Fibroblast of skin of right biceps (primary cell): ENCODE measurements around the gene TATDN3.
"Not testable (repeated sequence)": the region's sequence is repeated elsewhere in the genome, so short reads cannot be mapped to it uniquely, and the experiment has no call there.

ENCODE experiments used
- DNase-seq: peaks from one replicate; pipeline ENCODE4 v3.0.0-alpha.2; 2013

The TATDN3 gene

GRCh38 chr1:212777151-212777550 lies 14.5 kb upstream of the TATDN3 start:
- no peak for DNase-seq

DNA sequence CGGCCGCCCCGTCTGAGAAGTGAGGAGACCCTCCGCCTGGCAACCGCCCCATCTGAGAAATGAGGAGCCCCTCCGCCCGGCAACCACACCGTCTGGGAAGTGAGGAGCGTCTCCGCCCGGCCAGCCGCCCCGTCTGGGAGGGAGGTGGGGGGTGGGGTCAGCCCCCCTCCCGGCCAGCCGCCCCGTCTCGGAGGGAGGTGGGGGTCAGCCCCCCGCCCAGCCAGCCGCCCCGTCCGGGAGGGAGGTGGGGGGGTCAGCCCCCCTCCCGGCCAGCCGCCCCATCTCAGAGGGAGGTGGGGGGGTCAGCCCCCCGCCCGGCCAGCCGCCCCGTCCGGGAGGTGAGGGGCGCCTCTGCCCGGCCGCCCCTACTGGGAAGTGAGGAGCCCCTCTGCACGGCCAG lies 12.6 kb upstream of the TATDN3 start:
- not testable (repeated sequence) for DNase-seq

GRCh38 chr1:212780759-212781158 lies 10.9 kb upstream of the TATDN3 start:
- no peak for DNase-seq

GRCh38 chr1:212781225-212781624 lies 10.5 kb upstream of the TATDN3 start:
- no peak for DNase-seq

GRCh38 chr1:212782422-212783154 lies 9.1 kb upstream of the TATDN3 start:
- DNase-seq, result peak; percentile 33

GRCh38 chr1:212783976-212784375 lies 7.7 kb upstream of the TATDN3 start:
- DNase-seq, result no peak

- no peak for DNase-seq
Measured at GRCh38 chr1:212785871-212786270, 5.8 kb upstream of the TATDN3 start.

DNA sequence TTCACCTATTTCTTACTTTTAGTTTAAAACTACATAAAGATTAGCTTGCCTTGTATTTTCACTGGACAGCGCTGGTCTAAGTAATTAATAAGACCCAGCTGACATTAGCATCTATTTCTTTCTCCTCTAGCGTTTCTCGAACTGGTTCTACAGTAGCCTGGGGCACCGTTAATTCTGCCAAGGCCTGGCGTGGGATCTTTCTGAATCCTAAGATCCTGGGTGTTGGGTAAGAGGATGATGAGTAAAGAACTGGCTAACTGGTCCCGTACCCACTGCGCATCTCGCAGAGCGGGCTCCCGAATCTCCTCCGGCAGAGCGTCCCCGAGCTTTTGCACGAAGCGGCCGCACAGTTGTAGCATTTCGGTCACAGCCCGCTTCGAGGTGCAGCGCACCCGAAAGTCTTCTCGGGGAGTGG lies 426 bp upstream of the TATDN3 start:
- DNase-seq, result peak; percentile 72

DNA sequence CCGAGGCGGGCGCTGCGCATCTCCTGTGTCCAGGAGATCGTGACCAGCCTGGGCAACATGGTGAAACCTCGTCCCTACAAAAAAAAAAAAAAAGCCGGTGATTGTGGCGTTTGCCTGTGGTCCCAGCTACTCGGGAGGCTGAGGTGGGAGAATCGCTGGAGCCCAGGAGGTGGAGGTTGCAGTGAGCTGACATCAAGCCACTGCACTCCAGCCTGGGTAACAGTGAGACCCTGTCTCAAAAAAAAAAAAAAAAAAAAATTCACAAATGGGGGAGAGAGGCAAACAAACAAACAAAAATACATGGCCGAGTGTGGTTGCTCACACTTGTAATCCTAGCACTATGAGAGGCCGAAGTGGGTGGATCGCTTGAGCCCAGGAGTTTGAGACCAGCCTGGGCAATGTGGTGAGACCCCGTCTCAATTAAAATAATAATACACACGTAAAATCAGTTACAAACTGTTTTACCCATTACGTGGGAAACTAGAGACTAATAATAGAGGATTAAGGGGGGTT lies 758 bp downstream of the TATDN3 start:
- DNase-seq, result no peak

DNA sequence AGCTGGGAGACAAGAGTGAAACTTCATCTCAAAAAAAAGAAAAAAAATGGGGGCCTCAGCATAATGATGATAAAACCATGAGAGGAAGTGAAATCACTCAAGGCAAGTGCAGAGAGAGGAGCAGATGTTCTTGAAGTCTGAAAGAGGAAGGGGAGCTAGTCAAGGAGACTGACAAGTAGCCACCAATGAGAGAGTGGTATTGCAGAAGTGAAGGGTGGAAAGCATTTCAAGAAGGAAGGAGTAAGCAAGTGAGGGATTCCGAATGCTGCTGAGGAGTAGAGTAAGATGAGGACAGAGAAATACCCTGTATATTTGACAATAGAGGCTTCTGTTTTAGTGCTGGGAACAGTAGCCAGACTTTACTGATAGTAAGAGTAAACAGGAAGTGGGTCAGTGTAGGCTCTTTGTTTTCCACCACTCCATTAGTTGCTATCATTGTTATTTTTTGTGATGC lies 2.9 kb downstream of the TATDN3 start:
- DNase-seq, result no peak

GRCh38 chr1:212797681-212798080 lies 6.0 kb downstream of the TATDN3 start:
- peak; percentile 16 for DNase-seq

GRCh38 chr1:212805767-212806166 lies 14.1 kb downstream of the TATDN3 start:
- DNase-seq, result no peak

- peak; percentile 13 for DNase-seq
Measured at GRCh38 chr1:212814537-212815334, 23.0 kb downstream of the TATDN3 start.

GRCh38 chr1:212816567-212817278 lies 25.0 kb downstream of the TATDN3 start:
- DNase-seq, result no peak

DNA sequence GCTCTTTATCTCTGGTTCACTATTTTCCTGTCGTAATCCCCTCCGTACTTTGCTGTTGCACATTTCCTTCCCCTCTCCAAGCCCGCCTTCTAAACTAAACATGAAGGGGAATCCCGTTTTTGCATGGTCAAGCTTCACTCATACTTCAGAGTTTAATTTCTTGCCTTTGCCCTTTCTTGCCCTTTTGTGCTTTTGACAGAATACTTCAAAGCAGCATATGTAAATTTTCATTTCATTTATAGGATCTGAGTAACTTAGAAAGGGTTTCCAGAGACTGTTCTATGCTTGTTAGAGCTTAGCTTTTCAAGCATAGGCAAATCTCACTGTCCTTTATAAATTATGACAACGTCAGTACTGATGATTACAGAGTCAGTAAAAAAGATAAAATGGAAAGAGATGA lies 28.0 kb downstream of the TATDN3 start:
- DNase-seq, result no peak

DNA sequence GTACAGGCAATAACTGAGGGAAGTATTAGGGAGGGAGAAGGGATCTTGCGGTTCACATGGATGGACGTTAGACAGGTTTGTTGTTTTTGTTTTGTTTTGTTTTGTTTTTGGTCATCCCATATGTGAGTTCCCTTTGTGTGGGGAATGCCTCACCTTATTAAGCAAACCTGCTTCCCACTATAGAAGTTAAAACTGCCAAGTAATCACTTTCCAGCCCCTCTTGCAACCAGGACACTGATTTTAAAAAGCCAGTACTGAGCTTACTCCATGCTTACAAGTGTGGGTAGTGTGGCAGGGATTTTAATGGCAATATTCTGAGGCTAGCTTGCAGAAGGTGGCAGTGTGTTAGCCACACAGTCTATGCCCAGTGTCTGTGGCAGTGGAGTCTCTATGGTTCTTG lies 29.3 kb downstream of the TATDN3 start:
- DNase-seq, result no peak

GRCh38 chr1:212822956-212823355 lies 31.3 kb downstream of the TATDN3 start:
- DNase-seq, result no peak

GRCh38 chr1:212824201-212824600 lies 32.5 kb downstream of the TATDN3 start:
- no peak for DNase-seq

DNA sequence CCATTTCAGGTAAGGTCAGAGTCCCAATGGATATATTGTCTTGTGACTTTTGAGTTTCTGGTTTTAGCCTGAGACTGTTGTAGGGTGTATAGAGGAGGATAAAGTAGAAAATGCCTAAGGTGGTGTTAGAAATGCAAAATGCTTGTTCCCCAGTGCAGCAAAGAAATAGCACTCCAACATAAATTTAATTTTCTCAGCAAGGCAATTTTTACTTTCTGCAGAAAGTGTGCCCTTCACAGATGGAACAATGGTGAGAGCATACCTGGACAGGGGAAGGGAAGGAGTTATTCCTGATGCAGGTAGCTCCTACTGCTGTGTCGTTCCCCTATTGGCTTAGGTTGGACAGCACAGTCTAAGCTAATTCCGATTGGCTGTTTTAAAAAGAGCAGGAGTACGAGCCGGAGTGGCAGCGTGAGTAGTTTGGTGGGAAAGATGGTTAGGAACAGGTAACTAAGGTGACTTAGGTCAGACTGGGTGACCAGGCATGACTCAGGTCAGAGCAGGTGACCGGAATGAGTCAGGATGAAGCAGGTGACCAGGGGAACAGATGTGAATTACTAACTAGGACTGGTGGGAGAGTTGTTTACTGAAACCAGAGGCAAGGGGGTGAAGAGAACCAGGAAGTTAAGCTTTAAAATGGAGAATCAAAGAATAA lies 34.2 kb downstream of the TATDN3 start:
- no peak for DNase-seq

DNA sequence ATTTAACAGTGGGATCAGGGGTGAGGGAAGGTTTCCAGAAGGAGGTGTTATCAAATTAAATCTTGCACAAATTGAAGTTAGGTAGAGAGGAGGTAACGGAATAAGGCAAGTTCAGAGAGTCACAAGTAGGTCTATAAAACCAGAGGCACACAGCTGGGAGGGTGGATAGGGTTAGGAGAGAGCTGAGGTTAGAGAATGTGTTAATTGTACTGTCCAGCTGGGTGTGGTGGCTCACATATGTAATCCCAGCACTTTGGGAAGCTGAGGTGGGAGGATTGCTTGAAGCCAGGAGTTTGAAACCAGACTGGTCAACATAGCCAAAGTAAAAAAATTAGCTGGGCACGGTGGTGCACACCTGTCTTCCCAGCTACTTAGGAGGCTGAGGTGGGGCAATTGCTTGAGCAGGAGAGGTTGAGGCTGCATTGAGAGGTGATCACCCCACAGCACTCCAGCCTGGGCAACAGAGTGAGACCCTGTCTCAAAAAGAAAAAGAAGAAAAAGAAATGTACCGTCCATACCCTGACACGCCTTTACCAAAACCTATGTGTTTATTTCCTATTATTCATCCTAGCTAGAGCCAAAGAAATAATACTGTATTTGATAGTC lies 35.6 kb downstream of the TATDN3 start:
- no peak for DNase-seq

GRCh38 chr1:212827831-212828278 lies 36.2 kb downstream of the TATDN3 start:
- DNase-seq, result no peak

DNA sequence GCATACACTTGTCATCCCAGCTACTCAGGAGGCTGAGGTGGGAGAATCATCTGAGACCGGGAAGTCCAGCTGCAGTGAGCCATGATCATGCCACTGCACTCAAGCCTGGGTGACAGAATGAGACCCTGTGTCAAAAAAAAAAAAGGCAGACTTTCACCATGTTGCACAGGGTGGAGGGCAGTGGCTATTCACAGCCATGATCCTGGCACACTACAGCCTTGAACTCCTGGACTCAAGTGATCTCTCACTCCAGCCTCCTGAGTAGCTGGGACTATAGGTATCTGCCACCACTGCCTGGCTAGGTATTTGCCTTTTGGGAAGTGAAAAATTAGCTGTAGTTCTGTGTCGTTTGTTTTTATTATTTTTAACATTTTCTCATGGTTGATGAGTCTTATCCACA lies 36.7 kb downstream of the TATDN3 start:
- DNase-seq, result no peak
